GM20000 (cell line): ENCODE measurements around the gene DDB1.

Experiments used
- DNase-seq: peaks from one replicate; pipeline ENCODE4 v3.0.0; 2012; ENCODE audit warnings: low spot score
- CTCF ChIP-seq: IDR thresholded peaks from 2 replicates; pipeline ENCODE4 v1.5.1; 2012; ENCODE audit warnings: mild to moderate bottlenecking, control low read depth; ENCODE audit errors: extremely low read depth, missing control alignments

The DDB1 gene

DNA sequence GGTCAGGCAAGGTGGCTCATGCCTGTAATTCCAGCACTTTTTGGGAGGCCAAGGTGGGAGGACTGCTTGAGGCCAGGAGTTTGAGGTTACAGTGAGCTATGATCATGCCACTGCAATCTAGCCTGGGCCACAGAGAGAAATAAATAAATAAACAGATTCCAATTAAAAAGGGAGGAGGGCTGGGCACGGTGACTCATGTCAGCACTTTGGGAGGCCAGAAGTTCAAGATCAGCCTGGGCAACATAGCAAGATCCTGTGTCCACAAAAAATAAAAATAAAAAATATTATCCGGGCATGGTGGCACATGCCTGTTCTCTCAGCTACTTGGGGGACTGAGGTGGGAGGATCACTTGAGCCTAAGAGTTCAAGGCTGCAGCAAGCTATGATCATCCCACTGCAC is 21.3 kb upstream of the DDB1 start:
- TF ChIP-seq CTCF: no peak

GRCh38 chr11:61353131-61354067 is 20.5 kb upstream of the DDB1 start:
- no peak for TF ChIP-seq CTCF
- DNase-seq: no peak

More for the DNA sequence above, 21.3 kb upstream of the DDB1 start:
- DNase-seq: no peak

GRCh38 chr11:61352038-61352437 is 19.1 kb upstream of the DDB1 start:
- no peak for TF ChIP-seq CTCF
- no peak for DNase-seq

DNA sequence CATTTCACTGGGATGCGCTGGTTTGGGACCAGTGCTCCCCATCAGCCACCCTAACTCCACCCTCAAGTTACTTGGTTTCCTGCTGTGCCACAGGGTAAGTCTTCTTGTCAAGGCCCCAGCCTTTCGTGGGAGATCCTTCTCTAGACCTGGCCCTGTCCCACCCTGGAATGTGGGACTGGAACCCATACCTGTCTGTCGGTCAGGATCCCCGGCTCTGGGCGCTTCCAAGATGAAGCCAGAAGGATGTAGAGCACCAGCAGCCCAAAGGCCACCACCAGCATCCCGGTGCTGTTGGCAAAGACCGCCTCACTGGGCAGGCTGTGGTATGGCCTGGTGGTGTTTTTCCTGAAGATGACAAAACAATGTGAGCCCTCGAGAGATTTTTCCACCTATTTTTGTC is 17.9 kb upstream of the DDB1 start:
- no peak for TF ChIP-seq CTCF
- DNase-seq: no peak

DNA sequence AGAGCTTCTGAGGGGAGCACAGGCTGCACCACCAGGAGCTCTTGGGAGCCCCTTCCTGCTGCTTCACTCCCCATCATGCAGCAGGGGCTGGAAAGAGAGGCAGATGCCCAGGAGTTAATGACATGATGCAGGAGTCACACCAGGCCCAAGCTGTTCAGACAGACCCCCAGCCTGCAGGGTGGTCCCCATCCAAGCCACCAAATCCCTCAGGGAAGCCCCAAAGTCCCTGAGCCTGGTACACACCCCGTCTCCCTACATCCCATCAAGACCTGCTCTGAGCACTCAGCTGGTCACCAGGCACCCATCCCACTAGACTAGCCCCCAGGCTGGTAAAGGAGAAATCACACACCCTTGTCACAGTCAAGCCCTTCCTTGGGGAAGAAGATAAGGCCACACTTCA is 17.4 kb upstream of the DDB1 start:
- no peak for TF ChIP-seq CTCF
- DNase-seq: no peak

DNA sequence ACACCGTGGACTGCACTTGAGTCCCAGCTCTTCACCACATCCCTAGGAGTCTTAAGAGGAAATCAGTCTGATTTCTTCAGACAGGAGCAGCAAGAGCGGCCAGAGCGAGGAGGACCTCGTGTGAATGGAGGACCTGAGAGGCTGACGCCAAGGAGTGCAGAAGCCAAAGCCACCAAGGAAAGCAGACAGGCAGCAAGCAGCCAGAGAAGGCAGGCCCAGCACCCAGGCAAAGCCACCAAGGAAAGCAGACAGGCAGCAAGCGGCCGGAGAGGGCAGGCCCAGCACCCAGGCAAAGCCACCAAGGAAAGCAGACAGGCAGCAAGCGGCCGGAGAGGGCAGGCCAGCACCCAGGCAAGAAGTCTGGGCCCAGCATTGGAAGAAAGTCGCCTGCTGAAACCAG is 17.0 kb upstream of the DDB1 start:
- no peak for DNase-seq

More for the DNA sequence above, 17.0 kb upstream of the DDB1 start:
- TF ChIP-seq CTCF: no peak
